Activated T-helper 1 cell treated with anti-CD3 and anti-CD28 coated beads, Interleukin-2, amount 50 U/mL, for 16 hours (primary cell): Measurements from ENCODE around the gene RNF208.

Source experiments
- DNase-seq, 2 donors: peaks; one replicate each; pipeline ENCODE4 v3.0.0-alpha.2; 2020; ENCODE audit warnings: low read depth in 1 of 2, low spot score in 1 of 2

The RNF208 gene

GRCh38 chr9:137178201-137178938 lies 43.7 kb downstream of the RNF208 start:
- no peak for DNase-seq

- no peak for DNase-seq
Measured at GRCh38 chr9:137176302-137177182, 45.5 kb downstream of the RNF208 start.

GRCh38 chr9:137175345-137175961 lies 46.6 kb downstream of the RNF208 start:
- DNase-seq: no peak

- no peak for DNase-seq
Measured at GRCh38 chr9:137174722-137175293, 47.2 kb downstream of the RNF208 start.

GRCh38 chr9:137173796-137174664 lies 48.0 kb downstream of the RNF208 start:
- DNase-seq: no peak

- DNase-seq: no peak
Measured at GRCh38 chr9:137172901-137173795, 48.9 kb downstream of the RNF208 start.

- no peak for DNase-seq
Measured at GRCh38 chr9:137171149-137171900, 50.7 kb downstream of the RNF208 start.

GRCh38 chr9:137170486-137171148 lies 51.4 kb downstream of the RNF208 start:
- no peak for DNase-seq
